Upper lobe of left lung (tissue), 4 donors: Measurements from ENCODE around the gene MPHOSPH6.

Experiments used
- POLR2A ChIP-seq, 4 donors: fragments of 450-650 bp; IDR thresholded peaks; one replicate each; pipeline ENCODE4 v1.5.1; 2016 to 2017; ENCODE audit warnings: antibody characterized with exemption in 4 of 4, mild to moderate bottlenecking in 2 of 4
- POLR2AphosphoS5 ChIP-seq, 2 donors: sonication (generic); formaldehyde crosslinking; IDR thresholded peaks; one replicate each; pipeline ENCODE4 v1.5.1; 2017; ENCODE audit warnings: antibody characterized with exemption in 2 of 2
- TF ChIP-seq, protein P1 (sequence below), 6 experiments: fragments of 450-650 bp in 4 of 6; fragments of 200-600 bp in 2 of 6; sonication (generic) in 2 of 6; IDR thresholded peaks; one replicate each; pipeline ENCODE4 v1.5.1; 2016 to 2019; ENCODE audit warnings: antibody characterized with exemption in 6 of 6

GRCh38 chr16:82146556-82146955 is 23.5 kb downstream of the MPHOSPH6 start:
- TF ChIP-seq, protein P1, sequence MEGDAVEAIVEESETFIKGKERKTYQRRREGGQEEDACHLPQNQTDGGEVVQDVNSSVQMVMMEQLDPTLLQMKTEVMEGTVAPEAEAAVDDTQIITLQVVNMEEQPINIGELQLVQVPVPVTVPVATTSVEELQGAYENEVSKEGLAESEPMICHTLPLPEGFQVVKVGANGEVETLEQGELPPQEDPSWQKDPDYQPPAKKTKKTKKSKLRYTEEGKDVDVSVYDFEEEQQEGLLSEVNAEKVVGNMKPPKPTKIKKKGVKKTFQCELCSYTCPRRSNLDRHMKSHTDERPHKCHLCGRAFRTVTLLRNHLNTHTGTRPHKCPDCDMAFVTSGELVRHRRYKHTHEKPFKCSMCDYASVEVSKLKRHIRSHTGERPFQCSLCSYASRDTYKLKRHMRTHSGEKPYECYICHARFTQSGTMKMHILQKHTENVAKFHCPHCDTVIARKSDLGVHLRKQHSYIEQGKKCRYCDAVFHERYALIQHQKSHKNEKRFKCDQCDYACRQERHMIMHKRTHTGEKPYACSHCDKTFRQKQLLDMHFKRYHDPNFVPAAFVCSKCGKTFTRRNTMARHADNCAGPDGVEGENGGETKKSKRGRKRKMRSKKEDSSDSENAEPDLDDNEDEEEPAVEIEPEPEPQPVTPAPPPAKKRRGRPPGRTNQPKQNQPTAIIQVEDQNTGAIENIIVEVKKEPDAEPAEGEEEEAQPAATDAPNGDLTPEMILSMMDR (IDR thresholded peaks at IDR 0.05) = no peak
- TF ChIP-seq POLR2AphosphoS5 (IDR thresholded peaks at IDR 0.05) = no peak
- TF ChIP-seq POLR2A (IDR thresholded peaks at IDR 0.05) = no peak
